ENCODE results near the gene STK17B.

STK17B gene

DNA sequence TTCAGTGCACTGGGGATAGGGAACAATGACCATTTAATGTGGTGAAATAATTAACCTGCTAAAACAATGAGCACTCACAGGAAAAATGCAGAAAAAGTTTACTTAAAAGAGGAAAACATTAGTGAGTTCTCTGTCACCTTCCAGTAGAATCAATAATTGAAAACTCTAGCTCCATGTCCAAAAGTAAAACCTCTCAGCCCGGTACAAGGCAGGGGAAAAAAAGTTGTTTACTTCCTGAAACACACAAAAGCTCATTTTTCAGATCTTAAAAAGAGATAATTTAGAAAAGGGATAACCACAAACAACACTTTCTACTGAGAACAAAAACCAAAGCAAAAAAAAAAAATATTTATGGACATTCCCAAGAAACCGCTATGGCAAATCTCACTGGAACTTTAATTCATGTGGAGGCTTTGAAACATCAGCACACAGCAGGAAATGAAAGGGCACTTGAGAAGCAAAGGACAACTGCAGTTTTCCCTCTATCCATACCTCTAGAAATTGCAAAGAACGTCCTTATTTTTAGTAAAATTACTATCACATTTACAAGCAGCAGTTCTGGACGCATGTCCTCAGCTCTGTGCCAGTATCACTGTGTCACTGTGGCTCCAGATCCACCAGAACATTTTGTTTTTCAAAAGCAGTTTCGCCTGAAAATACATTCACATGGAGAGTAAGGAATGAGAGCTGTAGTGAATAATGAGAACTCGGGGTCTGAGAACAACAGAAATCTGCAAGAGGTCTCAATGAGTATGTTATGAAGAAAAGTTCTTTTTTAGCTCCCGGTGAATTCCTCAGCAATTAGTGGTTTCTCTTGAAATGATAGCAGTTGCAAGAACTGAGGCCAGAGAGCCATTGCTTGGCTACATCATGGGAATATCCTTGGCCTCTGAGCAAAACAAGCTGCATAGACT is 58.1 kb downstream of the STK17B start:
- Histone ChIP-seq H3K27me3 (replicated peaks) (no peaks in the 10 kb centered on the region), H3K27ac (peak overlapping the region; percentile 92), H3K4me3 (ENCODE audit: low read depth, low read length) (no peak overlapping the region), H3K36me3 (replicated peaks) (no peaks in the 10 kb centered on the region)
- TF ChIP-seq, protein P1, sequence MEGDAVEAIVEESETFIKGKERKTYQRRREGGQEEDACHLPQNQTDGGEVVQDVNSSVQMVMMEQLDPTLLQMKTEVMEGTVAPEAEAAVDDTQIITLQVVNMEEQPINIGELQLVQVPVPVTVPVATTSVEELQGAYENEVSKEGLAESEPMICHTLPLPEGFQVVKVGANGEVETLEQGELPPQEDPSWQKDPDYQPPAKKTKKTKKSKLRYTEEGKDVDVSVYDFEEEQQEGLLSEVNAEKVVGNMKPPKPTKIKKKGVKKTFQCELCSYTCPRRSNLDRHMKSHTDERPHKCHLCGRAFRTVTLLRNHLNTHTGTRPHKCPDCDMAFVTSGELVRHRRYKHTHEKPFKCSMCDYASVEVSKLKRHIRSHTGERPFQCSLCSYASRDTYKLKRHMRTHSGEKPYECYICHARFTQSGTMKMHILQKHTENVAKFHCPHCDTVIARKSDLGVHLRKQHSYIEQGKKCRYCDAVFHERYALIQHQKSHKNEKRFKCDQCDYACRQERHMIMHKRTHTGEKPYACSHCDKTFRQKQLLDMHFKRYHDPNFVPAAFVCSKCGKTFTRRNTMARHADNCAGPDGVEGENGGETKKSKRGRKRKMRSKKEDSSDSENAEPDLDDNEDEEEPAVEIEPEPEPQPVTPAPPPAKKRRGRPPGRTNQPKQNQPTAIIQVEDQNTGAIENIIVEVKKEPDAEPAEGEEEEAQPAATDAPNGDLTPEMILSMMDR (IDR thresholded peaks at IDR 0.05; ENCODE audit: low read depth, low read length, missing control alignments), result no peak
- in situ Hi-C loops (cut with HindIII; ENCODE audit: low pct_ligation_motif_present, low sequenced_read_pairs), result no loop called here
- peak; percentile 75 for DNase-seq

DNA sequence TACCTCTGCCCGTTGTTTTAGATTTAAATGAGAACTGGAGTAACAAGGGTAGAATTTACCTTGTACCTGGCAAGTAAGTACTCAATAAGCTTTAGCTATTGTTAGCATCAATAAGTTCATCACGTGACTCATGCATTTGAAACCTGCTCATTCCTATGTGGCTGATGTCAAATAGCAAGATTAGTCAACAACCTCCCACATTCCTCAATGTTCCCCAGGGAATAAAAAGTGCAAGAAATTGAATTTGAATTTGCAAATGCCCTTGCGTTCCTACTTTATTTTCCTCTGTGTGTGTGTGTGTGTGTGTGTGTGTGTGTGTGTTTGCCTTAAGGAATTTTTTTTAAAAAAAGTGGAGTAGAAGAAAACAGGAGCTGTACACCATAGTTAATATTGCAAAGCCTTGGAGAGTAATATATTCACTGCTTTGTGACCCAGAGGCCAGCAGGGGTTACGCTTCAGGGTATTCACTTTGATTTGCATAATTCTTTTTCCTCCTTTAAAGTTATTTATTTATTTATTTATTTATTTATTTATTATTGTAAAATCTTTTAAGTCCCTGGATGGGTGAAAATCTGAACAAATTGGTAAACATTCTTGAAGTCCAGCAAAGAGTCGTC is 58.9 kb downstream of the STK17B start:
- TF ChIP-seq, protein P1 (IDR thresholded peaks at IDR 0.05; ENCODE audit: low read depth, low read length, missing control alignments), result no peak
- in situ Hi-C loops (cut with HindIII; ENCODE audit: low pct_ligation_motif_present, low sequenced_read_pairs), result no loop called here
- Histone ChIP-seq H3K27me3 (replicated peaks) (no peaks in the 10 kb centered on the region), H3K27ac (peak overlapping the region; percentile 92), H3K36me3 (replicated peaks) (no peaks in the 10 kb centered on the region), H3K4me3 (ENCODE audit: low read depth, low read length) (no peak overlapping the region)
- DNase-seq, result peak; percentile 83

DNA sequence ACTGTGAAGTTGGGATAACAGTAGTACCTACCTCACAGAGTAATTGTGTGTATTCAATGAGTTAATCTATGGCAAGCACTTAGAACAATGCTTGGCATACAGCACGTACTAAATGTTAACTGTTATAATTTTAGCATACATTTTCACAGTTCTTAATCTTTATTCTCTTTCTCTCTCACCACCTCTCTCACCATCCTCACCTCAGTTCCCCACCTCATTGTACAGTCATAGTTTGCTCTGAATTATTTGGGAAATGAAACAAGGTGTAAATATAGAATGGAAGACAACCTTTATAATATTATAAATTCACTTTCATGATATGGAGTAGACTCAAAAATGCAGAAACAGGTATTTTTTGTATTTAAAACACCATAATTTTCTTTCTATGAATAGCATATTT is 62.8 kb downstream of the STK17B start:
- Histone ChIP-seq H3K27me3 (replicated peaks) (no peaks in the 10 kb centered on the region), H3K27ac (no peak overlapping the region), H3K4me3 (ENCODE audit: low read depth, low read length) (no peak overlapping the region), H3K36me3 (replicated peaks) (no peaks in the 10 kb centered on the region)
- no peak for DNase-seq
- TF ChIP-seq, protein P1 (IDR thresholded peaks at IDR 0.05; ENCODE audit: low read depth, low read length, missing control alignments), result no peak
- in situ Hi-C loops (cut with HindIII; ENCODE audit: low pct_ligation_motif_present, low sequenced_read_pairs), result no loop called here

DNA sequence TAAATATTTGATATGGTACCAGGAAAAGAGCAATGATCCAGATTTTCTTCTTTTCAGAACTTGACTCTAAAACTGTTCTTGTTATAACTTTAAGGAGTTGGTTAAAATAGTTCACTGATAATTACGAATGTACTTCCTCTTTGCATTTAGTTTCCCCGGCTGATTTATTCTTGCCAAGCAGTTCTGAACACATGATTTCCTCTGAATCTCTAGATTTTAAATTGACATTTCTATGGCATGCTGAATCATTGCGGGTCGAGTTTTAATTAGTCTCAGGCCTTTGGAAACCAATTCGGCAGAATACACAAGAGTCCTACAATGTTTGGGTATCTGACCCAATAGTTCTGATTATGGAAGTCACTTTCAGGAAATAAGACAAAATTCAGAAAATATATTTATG is 65.4 kb downstream of the STK17B start:
- DNase-seq, result no peak
- H3K27me3 ChIP-seq (replicated peaks), result no peaks in the 10 kb centered on the region
- H3K36me3 ChIP-seq (replicated peaks), result no peaks in the 10 kb centered on the region
- no peak overlapping the region for H3K27ac ChIP-seq
- in situ Hi-C loops (cut with HindIII; ENCODE audit: low pct_ligation_motif_present, low sequenced_read_pairs), result no loop called here
- H3K4me3 ChIP-seq (ENCODE audit: low read depth, low read length), result no peak overlapping the region
- TF ChIP-seq, protein P1 (IDR thresholded peaks at IDR 0.05; ENCODE audit: low read depth, low read length, missing control alignments), result no peak

DNA sequence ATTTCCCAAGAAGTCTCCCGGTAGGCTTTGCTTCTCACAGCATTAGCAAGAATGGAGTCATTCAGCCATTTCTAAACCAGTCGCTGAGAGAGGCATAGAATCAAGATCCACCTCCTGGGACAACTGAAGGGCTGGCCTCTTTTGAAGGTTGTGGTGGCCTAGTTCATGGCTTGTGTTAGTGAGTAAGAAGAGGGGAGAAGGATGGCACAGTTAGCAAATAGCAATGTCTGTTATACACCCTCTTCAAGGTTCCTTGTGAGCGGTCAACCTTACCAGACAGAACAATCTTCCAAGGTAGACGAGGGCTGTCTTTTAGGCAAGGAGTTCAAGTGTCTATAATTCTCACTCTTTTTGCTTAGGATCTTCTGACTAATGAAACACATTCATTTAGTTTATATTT is 67.3 kb downstream of the STK17B start:
- in situ Hi-C loops (cut with HindIII; ENCODE audit: low pct_ligation_motif_present, low sequenced_read_pairs), result no loop called here
- Histone ChIP-seq H3K4me3 (ENCODE audit: low read depth, low read length) (no peak overlapping the region), H3K27ac (no peak overlapping the region), H3K27me3 (replicated peaks) (no peaks in the 10 kb centered on the region), H3K36me3 (replicated peaks) (no peaks in the 10 kb centered on the region)
- TF ChIP-seq, protein P1 (IDR thresholded peaks at IDR 0.05; ENCODE audit: low read depth, low read length, missing control alignments), result no peak
- no peak for DNase-seq
